Activated CD8-positive, alpha-beta memory T cell treated with anti-CD3 and anti-CD28 coated beads, Interleukin-2, amount 50 U/mL, for 24 hours (primary cell): ENCODE results near the gene DOCK9.

Experiments used
- DNase-seq: peaks from one replicate; pipeline ENCODE4 v3.0.0-alpha.2; 2020; ENCODE audit errors: extremely low read depth

Gene DOCK9

DNA sequence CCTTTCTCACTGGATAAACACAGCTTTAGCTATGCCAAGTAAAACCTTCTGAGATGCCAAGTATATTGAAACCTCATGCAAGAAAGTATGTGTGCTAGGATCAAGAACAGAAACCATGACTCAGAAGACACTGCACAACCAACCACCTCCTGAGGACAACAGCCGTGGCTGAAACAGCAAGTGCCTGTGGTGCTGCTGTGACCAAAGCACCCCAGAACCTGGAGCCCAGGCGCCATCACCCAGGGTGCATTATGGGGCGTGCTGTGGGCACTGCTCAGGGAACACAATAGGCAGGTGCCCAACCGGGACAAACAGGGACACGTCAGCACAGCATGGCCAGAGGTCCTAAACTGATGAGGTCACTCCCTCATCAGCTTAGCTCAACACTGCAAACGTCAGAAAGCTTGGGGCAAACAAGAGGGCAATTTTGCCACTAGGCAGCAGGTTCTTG lies 124.1 kb downstream of the DOCK9 start:
- peak; percentile 24 for DNase-seq

- DNase-seq, result no peak
These were observed 126.6 kb downstream of the DOCK9 start for GRCh38 chr13:98851276-98851675.

DNA sequence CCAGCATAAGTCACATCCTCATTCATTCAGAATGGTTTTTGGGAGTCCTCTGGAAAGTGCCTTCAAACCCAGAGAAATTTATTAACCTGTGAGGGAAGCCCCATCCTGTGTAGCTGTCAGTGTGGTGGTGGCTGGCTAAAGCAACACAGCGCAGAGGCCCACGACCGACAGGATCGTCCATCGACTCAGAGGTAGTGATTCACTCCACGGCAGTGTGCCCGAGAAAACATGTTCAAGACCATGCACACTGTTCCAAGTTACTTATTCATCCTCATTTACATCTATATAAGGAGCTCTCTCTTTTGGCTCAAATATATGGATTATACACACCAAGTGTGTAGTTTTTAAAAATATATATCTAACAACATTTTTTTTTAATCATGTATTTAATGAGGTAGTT lies 129.1 kb downstream of the DOCK9 start:
- DNase-seq, result no peak

DNA sequence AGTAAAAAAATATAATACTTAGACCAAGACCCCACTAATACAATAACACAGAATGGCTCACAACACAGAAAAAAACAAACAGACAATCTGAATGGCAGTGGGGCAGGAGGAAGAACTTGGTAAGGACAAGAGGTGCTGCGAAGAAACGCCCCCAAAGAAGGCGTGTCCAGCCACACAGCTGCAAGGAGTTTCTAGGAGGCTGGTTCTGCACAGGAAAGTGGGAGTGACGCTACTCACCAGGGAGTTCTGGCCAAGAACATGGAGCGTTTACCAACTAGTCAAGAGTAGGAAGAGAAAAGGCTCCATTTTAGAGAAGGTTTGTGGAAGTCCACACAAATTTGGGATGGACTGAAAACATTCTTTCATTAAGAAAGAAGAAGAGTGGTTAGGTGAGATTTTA lies 130.1 kb downstream of the DOCK9 start:
- no peak for DNase-seq

DNA sequence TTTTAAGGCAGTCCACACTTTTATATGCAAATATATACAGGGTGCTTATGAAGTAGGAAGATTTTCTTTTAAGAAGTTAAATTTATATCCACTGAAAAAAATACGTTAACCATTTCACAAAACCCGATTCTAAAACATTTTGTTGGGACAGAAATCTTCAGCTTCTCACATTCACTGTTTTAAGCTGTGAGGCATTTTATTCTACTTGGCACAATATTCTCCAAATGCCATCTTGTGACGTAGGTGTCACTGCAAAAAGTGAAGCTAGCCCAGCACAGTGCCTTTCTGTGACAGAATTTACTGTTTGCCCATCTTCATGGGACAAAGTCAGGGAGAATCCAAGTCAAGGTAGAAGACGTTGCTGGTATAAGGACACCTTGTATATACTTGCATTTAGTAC lies 130.9 kb downstream of the DOCK9 start:
- DNase-seq, result no peak

DNA sequence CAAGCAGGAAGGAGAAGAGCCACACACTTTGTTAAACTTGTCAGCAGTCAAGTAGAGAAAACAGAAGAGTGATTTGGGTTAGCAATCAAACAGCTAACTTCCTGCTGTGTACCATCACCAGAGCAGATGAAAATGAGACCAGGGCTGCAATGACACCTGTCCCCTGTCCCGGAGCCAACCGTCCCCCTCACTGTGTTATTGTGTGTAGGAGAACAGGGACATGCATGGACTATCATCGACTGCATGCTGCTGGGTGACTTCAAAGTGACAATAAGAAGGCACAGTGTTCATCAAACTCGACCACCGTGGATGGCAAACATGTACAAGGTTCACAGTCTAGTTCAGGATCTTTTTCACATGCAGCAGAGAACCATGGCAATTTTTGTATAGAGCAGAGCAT lies 131.3 kb downstream of the DOCK9 start:
- DNase-seq, result no peak

- no peak for DNase-seq
These were observed 132.1 kb downstream of the DOCK9 start for GRCh38 chr13:98845742-98846141.

GRCh38 chr13:98844021-98844420 lies 133.8 kb downstream of the DOCK9 start:
- no peak for DNase-seq

DNA sequence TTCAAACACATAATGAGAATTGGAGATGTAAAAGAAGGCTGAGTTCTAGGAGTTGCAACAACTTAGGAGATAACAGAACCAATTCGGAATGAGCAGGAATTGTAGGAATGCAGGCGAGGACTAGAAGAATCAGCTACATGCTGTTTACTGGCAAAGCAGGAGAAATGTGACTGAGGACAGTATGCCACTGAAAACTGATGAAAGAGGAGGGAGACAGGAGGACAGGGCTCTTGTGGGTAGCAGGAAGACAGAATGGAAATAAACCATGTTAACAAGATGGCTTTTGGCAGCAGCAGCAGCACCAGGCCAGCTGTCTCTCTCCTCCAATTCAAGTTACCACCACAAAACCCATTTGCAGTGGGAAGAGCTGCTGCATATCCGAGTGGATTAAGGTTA lies 134.4 kb downstream of the DOCK9 start:
- DNase-seq, result no peak

- DNase-seq, result peak; percentile 39
These were observed 134.9 kb downstream of the DOCK9 start for GRCh38 chr13:98842858-98843481.

GRCh38 chr13:98842070-98842469 lies 135.8 kb downstream of the DOCK9 start:
- no peak for DNase-seq

DNA sequence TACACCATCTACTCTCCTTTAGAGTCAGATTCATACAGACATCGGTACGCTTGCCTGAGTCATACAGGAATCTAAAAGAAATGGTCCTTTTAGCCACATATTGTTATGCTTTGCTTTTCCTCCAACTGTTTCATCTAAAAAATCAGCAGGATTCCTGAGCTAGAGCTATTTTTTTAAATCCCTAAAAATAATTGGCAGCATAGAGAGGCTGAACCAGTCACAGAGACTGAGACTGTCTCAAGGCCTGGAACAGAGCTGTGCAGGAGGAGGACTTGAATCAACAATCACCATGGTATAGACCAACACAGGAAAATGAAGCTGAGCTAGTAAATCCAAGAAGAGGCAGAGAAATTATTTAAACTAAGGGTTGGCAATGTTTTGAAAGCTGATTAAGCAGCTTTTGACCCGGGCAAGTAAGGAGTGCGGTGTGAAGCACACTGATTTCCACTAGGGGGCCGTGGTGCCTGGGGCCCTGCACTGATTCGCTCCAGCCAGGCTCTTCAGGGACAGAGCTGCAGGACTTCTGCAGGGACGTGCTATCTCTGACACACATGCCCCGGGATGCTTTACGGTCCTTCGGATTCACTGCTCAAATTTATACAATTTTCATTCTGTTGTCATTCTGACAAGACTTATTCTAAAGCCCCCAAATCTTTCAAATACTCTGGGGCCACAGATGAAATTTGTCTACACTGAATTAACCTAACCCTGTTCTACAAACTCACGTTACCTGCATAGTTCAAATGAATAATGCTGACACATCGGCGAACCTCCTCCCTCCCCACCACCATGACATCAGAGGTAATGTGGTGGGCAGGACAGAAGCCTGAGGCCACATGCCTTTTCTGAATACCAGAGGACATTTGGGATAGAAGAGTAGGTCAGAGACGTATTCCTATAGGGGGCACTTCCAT lies 137.8 kb downstream of the DOCK9 start:
- no peak for DNase-seq

DNA sequence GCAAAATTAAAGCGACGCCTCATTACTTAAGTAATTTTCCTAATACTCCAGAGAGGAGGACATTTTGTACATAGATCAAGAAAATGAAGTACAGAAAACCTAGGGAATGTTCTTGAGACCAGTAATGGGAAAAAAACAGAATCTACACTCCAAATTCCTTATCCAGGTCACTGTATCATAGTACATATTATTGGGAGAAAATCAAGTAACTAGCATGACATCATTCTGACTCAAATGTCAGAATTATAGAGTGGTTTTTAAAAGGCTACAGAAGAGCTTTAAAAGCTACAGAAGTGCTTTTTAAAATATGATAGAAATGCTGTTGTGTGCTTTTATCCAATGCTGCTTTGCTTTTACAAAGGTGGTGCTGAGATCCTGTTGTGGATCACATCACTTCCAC lies 139.1 kb downstream of the DOCK9 start:
- DNase-seq, result no peak

- no peak for DNase-seq
These were observed 140.0 kb downstream of the DOCK9 start for GRCh38 chr13:98837896-98838295.

GRCh38 chr13:98835156-98835555 lies 142.7 kb downstream of the DOCK9 start:
- no peak for DNase-seq

GRCh38 chr13:98834254-98834960 lies 143.5 kb downstream of the DOCK9 start:
- DNase-seq, result no peak

- DNase-seq, result no peak
These were observed 146.6 kb downstream of the DOCK9 start for GRCh38 chr13:98831236-98831635.

- no peak for DNase-seq
These were observed 148.3 kb downstream of the DOCK9 start for GRCh38 chr13:98829541-98829940.

- DNase-seq, result no peak
These were observed 149.2 kb downstream of the DOCK9 start for GRCh38 chr13:98828614-98829013.

DNA sequence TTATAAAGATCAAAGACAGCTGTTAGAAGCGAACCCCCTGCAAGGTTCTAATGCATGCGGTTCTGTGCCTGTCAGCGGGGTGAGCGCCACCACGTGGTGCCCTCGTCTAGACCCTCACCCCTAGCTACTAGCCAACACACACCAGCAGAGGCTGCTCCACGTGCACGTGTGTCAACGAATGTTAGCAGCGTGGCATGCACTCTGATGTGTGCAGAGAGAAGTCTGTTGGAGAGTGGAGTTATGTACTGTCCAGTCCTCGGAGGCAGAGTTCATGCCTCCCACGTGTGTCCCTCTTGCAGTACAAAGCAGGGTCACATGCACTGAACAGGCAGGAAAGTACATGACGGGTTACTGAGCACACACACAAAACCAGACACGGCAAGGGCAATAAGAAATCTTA lies 150.4 kb downstream of the DOCK9 start:
- DNase-seq, result no peak

GRCh38 chr13:98826146-98826545 lies 151.7 kb downstream of the DOCK9 start:
- no peak for DNase-seq

DNA sequence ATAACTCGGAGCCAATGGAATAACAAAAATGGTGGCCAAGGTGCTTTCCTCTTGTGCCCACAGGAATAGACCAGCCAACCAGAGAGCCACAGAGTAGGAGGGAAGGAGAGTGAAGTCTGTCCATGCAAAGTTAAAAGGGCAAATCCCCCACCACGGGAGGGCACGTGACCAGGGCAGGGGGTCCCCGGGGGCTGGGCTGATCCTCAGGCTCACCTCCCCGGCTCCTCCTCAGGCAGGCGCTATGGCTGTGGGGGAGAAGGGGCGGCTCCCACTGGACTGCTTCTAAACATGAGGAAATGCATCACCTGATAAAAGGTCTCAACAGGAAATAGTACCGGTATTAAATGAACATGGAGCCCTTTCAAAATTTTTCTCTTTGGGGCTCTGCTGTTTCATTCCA lies 152.2 kb downstream of the DOCK9 start:
- no peak for DNase-seq
